IMR-90 (cell line): ENCODE results near the gene CPNE4. TPM values are rescaled to one million over a fixed set of nuclear protein-coding genes. Genes with fewer than 3 reads are reported as not detected.

Experiments used
- ATAC-seq: fragments of 200-7000 bp; cut with Tn5 transposase; 2 replicates; pipeline ENCODE4 v1.9.1; 2020; ENCODE audit warnings: low read depth, mild to moderate bottlenecking, moderate library complexity
- BruUV-seq: library from RNA; stranded (reverse); fragments of 400-500 nt; replicated peaks from 2 replicates; lab custom pipeline; 2021; lab: Mats Ljungman, UMichigan
- CTCF ChIA-PET: fragments of 300-600 bp; formaldehyde crosslinking; extraction: SDS; loops from one replicate; lab custom pipeline; 2021; ENCODE audit warnings: antibody characterized with exemption; lab: Yijun Ruan, JAX
- POLR2A ChIA-PET: fragments of 300-600 bp; sonication (Branson Sonifier 250); formaldehyde crosslinking; loops from one replicate; lab custom pipeline; 2022; ENCODE audit warnings: antibody characterized with exemption; ENCODE audit not compliant: unreplicated experiment; lab: Charles Lee
- DNase-seq: peaks from one replicate; pipeline ENCODE4 v3.0.0; 2013
- H2AFZ ChIP-seq: replicated peaks from 2 replicates; pipeline ENCODE3; 2013; ENCODE audit warnings: low read length, mild to moderate bottlenecking; ENCODE audit not compliant: poor library complexity
- H2AK5ac ChIP-seq: 2 replicates; pipeline ENCODE4 v1.6.1; 2013; ENCODE audit warnings: low read depth, low read length, inconsistent platforms
- H2AK9ac ChIP-seq: replicated peaks from 2 replicates; pipeline ENCODE3; 2013; ENCODE audit warnings: mild to moderate bottlenecking, low read depth, low read length, moderate library complexity; ENCODE audit not compliant: poor library complexity
- H2BK120ac ChIP-seq: 2 replicates; pipeline ENCODE4 v1.6.1; 2013; ENCODE audit warnings: low read depth, low read length, inconsistent platforms
- H2BK15ac ChIP-seq: 3 replicates; pipeline ENCODE4 v1.6.1; 2013; ENCODE audit warnings: low read depth, low read length, inconsistent platforms
- H2BK20ac ChIP-seq: 2 replicates; pipeline ENCODE4 v1.6.1; 2013; ENCODE audit warnings: low read depth, mild to moderate bottlenecking, inconsistent platforms, low read length, moderate library complexity
- H2BK5ac ChIP-seq: 2 replicates; pipeline ENCODE4 v1.6.1; 2013; ENCODE audit warnings: mild to moderate bottlenecking, low read depth, low read length, inconsistent platforms; ENCODE audit not compliant: poor library complexity, severe bottlenecking
- H3K14ac ChIP-seq: replicated peaks from 2 replicates; pipeline ENCODE4 v1.6.1; 2013; ENCODE audit warnings: low read depth, low read length, inconsistent platforms
- H3K18ac ChIP-seq: 2 replicates; pipeline ENCODE4 v1.6.1; 2013; ENCODE audit warnings: low read depth, low read length, control low read depth
- H3K23ac ChIP-seq: 2 replicates; pipeline ENCODE4 v1.6.1; 2013; ENCODE audit warnings: low read depth, low read length, inconsistent platforms
- H3K27ac ChIP-seq: 2 replicates; pipeline ENCODE4 v1.5.1; 2013; ENCODE audit warnings: mild to moderate bottlenecking, control low read depth, low read length; ENCODE audit not compliant: insufficient read depth
- H3K27me3 ChIP-seq: 2 replicates; pipeline ENCODE4 v1.6.1; 2013; ENCODE audit warnings: low read length; ENCODE audit not compliant: control insufficient read depth, insufficient read depth
- H3K36me3 ChIP-seq: 2 replicates; pipeline ENCODE4 v1.6.1; 2013; ENCODE audit warnings: low read length, mixed read lengths; ENCODE audit not compliant: control insufficient read depth, insufficient read depth
- H3K4ac ChIP-seq: 2 replicates; pipeline ENCODE4 v1.6.1; 2013; ENCODE audit warnings: low read depth, low read length, inconsistent platforms
- H3K4me1 ChIP-seq: 2 replicates; pipeline ENCODE4 v1.6.1; 2013; ENCODE audit warnings: low read length, mixed read lengths; ENCODE audit not compliant: control insufficient read depth, insufficient read depth
- H3K4me2 ChIP-seq: 2 replicates; pipeline ENCODE4 v1.6.1; 2013; ENCODE audit warnings: low read depth, mild to moderate bottlenecking, control low read depth, low read length, moderate library complexity
- H3K4me3 ChIP-seq: 2 replicates; pipeline ENCODE4 v1.5.1; 2013; ENCODE audit warnings: low read depth, mild to moderate bottlenecking, control low read depth, low read length, moderate library complexity; ENCODE audit not compliant: insufficient read depth
- H3K56ac ChIP-seq: 2 replicates; pipeline ENCODE4 v1.6.1; 2013; ENCODE audit warnings: low read length, inconsistent platforms; ENCODE audit not compliant: insufficient read depth; ENCODE audit errors: extremely low read depth
- H3K79me1 ChIP-seq, 2 experiments: 2 replicates each; pipeline ENCODE4 v1.6.1; 2013; ENCODE audit warnings: low read length in 2 of 2, inconsistent platforms in 1 of 2, low read depth in 1 of 2
- H3K9ac ChIP-seq: 2 replicates; pipeline ENCODE4 v1.6.1; 2013; ENCODE audit warnings: low read depth, low read length, control low read depth
- H3K9me1 ChIP-seq: 2 replicates; pipeline ENCODE4 v1.6.1; 2013; ENCODE audit warnings: low read length, inconsistent platforms; ENCODE audit not compliant: insufficient read depth
- H3K9me3 ChIP-seq: 2 replicates; pipeline ENCODE4 v1.6.1; 2013; ENCODE audit warnings: low read length; ENCODE audit not compliant: control insufficient read depth, insufficient read depth
- H4K20me1 ChIP-seq: 2 replicates; pipeline ENCODE4 v1.6.1; 2013; ENCODE audit warnings: low read length, inconsistent platforms; ENCODE audit not compliant: insufficient read depth
- H4K5ac ChIP-seq: 2 replicates; pipeline ENCODE4 v1.6.1; 2013; ENCODE audit warnings: mild to moderate bottlenecking, low read depth, low read length, control low read depth
- H4K8ac ChIP-seq, 2 experiments: 2 replicates each; pipeline ENCODE4 v1.6.1; 2013; ENCODE audit warnings: low read depth in 2 of 2, low read length in 2 of 2, control low read depth in 1 of 2, inconsistent platforms in 1 of 2
- H4K91ac ChIP-seq: 2 replicates; pipeline ENCODE4 v1.6.1; 2013; ENCODE audit warnings: low read depth, low read length, inconsistent platforms; ENCODE audit not compliant: insufficient read depth
- BHLHE40 ChIP-seq: fragments of 150-350 bp; IDR thresholded peaks from 2 replicates; pipeline ENCODE4 v1.6.1; 2016; ENCODE audit warnings: mild to moderate bottlenecking, low read depth, low read length
- CEBPB ChIP-seq: IDR thresholded peaks from 2 replicates; pipeline ENCODE4 v1.6.1; 2012; ENCODE audit warnings: low read depth, low read length, improper control_type of control experiment
- CHD1 ChIP-seq: IDR thresholded peaks from 2 replicates; pipeline ENCODE4 v1.6.1; 2012; ENCODE audit warnings: low read depth, low read length, improper control_type of control experiment
- CTCF ChIP-seq: conservative IDR thresholded peaks from 2 replicates; pipeline ENCODE4 v1.5.1; 2012; ENCODE audit warnings: mild to moderate bottlenecking, low read depth, low read length, improper control_type of control experiment
- ELK1 ChIP-seq: fragments of 150-350 bp; IDR thresholded peaks from 2 replicates; pipeline ENCODE4 v1.6.1; 2016; ENCODE audit warnings: low read depth, mild to moderate bottlenecking, low read length, moderate library complexity, borderline replicate concordance
- FOS ChIP-seq: fragments of 150-350 bp; IDR thresholded peaks from 2 replicates; pipeline ENCODE4 v1.6.1; 2016; ENCODE audit warnings: low read depth, low read length
- MAFK ChIP-seq: IDR thresholded peaks from 2 replicates; pipeline ENCODE4 v1.6.1; 2012; ENCODE audit warnings: low read depth, low read length, improper control_type of control experiment
- MAZ ChIP-seq: IDR thresholded peaks from 2 replicates; pipeline ENCODE4 v1.6.1; 2012; ENCODE audit warnings: low read depth, mild to moderate bottlenecking, low read length, improper control_type of control experiment, moderate library complexity, borderline replicate concordance
- MXI1 ChIP-seq: IDR thresholded peaks from 2 replicates; pipeline ENCODE4 v1.6.1; 2012; ENCODE audit warnings: low read depth, mild to moderate bottlenecking, low read length, moderate library complexity, borderline replicate concordance
- NFE2L2 ChIP-seq: fragments of 150-350 bp; IDR thresholded peaks from 2 replicates; pipeline ENCODE4 v1.6.1; 2016; ENCODE audit warnings: low read depth, mild to moderate bottlenecking, low read length
- POLR2A ChIP-seq: IDR thresholded peaks from 2 replicates; pipeline ENCODE4 v1.6.1; 2012; ENCODE audit warnings: mild to moderate bottlenecking, low read depth, low read length
- RAD21 ChIP-seq: IDR thresholded peaks from 2 replicates; pipeline ENCODE4 v1.6.1; 2012; ENCODE audit warnings: low read length, improper control_type of control experiment
- RCOR1 ChIP-seq: IDR thresholded peaks from 2 replicates; pipeline ENCODE4 v1.6.1; 2012; ENCODE audit warnings: mild to moderate bottlenecking, low read length, improper control_type of control experiment; ENCODE audit not compliant: insufficient replicate concordance
- RFX5 ChIP-seq: IDR thresholded peaks from 2 replicates; pipeline ENCODE4 v1.8.0; 2012; ENCODE audit warnings: low read depth, mild to moderate bottlenecking, low read length, moderate library complexity
- SMC3 ChIP-seq: fragments of 150-350 bp; IDR thresholded peaks from 2 replicates; pipeline ENCODE4 v1.6.1; 2016; ENCODE audit warnings: low read depth, mild to moderate bottlenecking, antibody characterized with exemption, low read length, moderate library complexity
- USF2 ChIP-seq: fragments of 150-350 bp; IDR thresholded peaks from 2 replicates; pipeline ENCODE4 v1.6.1; 2017; ENCODE audit warnings: mild to moderate bottlenecking, antibody characterized with exemption, low read length, low read depth
- WGBS, 2 experiments: methylation state at CpG; one replicate each; pipeline versions ENCODE4 v1.1.5 to v1.1.7; 2013; ENCODE audit warnings: missing lambda C conversion rate in 2 of 2; ENCODE audit not compliant: insufficient read length in 1 of 2; ENCODE audit errors: extremely low coverage in 2 of 2; 5-methylcytosine and 5-hydroxymethylcytosine counted together
- dilution Hi-C: fragments of 300-500 bp; cut with HindIII; formaldehyde crosslinking; loops from one replicate; pipeline ENCODE4 v1.14.3; 2018; ENCODE audit warnings: low sequenced_read_pairs; ENCODE audit not compliant: unreplicated experiment
- in situ Hi-C: fragments of 300-500 bp; cut with MboI; formaldehyde crosslinking; loops from 3 replicates; pipeline ENCODE4 v1.14.3; 2019; ENCODE audit warnings: low sequenced_read_pairs, inconsistent platforms, mixed read lengths
- intact Hi-C: fragments of 100-400 bp; cut with micrococcal nuclease; formaldehyde crosslinking; loops from 2 replicates; pipeline ENCODE4 v1.10.0; 2022
- polyA plus RNA-seq, 3 experiments: library from polyadenylated mRNA; depleted of rRNA; stranded (reverse); fragments of >200 nt; gene quantifications; 2 replicates each; pipeline ENCODE4 v1.2.3, GENCODE V29; 2012; ENCODE audit warnings: low replicate concordance in 1 of 3
- total RNA-seq: library from RNA; depleted of rRNA; stranded (reverse); fragments of >200 nt; gene quantifications from 2 replicates; pipeline ENCODE4 v1.2.3, GENCODE V29; 2012

CPNE4 gene
- total and polyA plus RNA-seq, 2 of the 4 experiments (the other 2 are of a cell fraction), result not detected

GRCh38 chr3:131850223-131850622 is 184.6 kb downstream of the CPNE4 start:
- Histone ChIP-seq H3K14ac (no peak overlapping the region), H2AK5ac (no peak overlapping the region), H3K4ac (no peak overlapping the region), H4K20me1 (no peaks in the 10 kb centered on the region), H4K8ac (no peak overlapping the region), H2BK15ac (no peak overlapping the region), H4K5ac (no peak overlapping the region), H3K56ac (no peak overlapping the region), H2BK20ac (no peak overlapping the region), H3K4me1 (no peaks in the 10 kb centered on the region), H3K79me1 (no peaks in the 10 kb centered on the region), H2AFZ (no peak overlapping the region), H3K9me3 (no peaks in the 10 kb centered on the region), H3K18ac (no peak overlapping the region), H3K23ac (no peak overlapping the region), H2AK9ac (no peak overlapping the region), H2BK5ac (no peak overlapping the region), H3K36me3 (no peaks in the 10 kb centered on the region), H3K4me3 (no peak overlapping the region), H3K27ac (no peak overlapping the region), H3K9ac (no peak overlapping the region), H2BK120ac (no peak overlapping the region), H3K27me3 (no peaks in the 10 kb centered on the region), H3K4me2 (no peak overlapping the region), H4K91ac (no peak overlapping the region), H3K9me1 (no peaks in the 10 kb centered on the region)
- ATAC-seq, result no peak
- intact Hi-C loops, result no loop called here
- no TSS peak for BruUV-seq
- ChIA-PET POLR2A (no interaction called here), CTCF (no interaction called here)
- no peak for DNase-seq
- dilution Hi-C loops, result no loop called here
- no CpG with 5 or more reads among the region's 3 CpGs for WGBS, 2 experiments
- TF ChIP-seq FOS (no peak), CTCF (no peak), BHLHE40 (no peak), CEBPB (no peak), RFX5 (no peak), CHD1 (no peak), RCOR1 (no peak), RAD21 (no peak), MAZ (no peak), SMC3 (no peak), MXI1 (no peak), NFE2L2 (no peak), MAFK (no peak), POLR2A (no peak), USF2 (no peak), ELK1 (no peak)
- in situ Hi-C loops, result no loop called here
